ENCODE data around the gene SASH3.

DNA sequence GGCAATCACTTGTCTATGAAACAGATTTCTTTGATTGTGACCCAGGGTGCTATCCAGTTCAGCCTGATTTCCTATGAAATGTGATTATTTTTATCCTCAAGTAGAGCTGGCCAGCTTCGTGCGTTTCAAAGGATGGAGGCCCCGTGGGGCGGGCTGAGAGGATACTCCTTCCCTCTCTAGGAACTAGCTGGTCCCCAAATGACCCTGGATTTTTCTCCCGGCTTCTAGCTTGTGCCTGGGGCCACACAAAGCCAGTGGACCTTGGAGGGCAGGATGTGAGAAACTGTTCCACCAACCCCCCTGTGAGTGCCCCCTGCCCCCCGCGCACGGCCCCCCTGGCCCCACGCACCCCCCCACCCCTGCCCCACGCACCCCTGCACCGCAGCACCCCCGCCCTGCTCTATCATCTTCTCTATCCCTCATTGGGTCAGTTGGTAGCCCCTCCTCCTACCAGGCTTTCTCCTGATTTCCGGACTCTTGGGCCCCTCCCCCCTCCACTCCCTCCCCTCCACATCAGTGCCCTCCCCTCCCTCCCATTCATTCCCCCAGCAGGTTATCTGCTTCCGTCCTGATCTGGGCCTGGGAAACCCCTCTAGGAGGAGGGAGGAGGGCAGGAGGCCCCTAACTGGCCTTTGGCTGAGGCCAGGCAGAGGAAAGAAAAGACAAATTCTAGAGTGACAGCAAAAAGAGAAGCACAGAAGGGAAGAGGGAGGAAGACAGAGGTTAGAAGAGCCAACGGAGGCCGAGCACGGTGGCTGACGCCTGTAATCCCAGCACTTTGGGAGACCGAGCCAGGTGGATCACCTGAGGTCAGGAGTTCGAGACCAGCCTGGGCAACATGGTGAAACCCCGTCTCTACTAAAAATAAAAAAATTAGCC is 37.6 kb upstream of the SASH3 start:
- no peak for TF ChIP-seq POLR2AphosphoS5 (IDR thresholded peaks at IDR 0.05; ENCODE audit: low read depth, low read length)
- TF ChIP-seq POLR2A (IDR thresholded peaks at IDR 0.05; ENCODE audit: low read depth, low read length) = no peak
- no peak for TF ChIP-seq TAF1 (IDR thresholded peaks at IDR 0.05; ENCODE audit: borderline replicate concordance, low read depth, low read length)
